Urinary bladder (tissue), 4 donors: Measurements from ENCODE around the gene GNA12. TPM values are rescaled to one million over a fixed set of nuclear protein-coding genes. Genes with fewer than 3 reads are reported as not detected.
A peak's percentile ranks its signal among the peaks of the same experiment; 100 is the strongest.

Experiments used
- DNase-seq: peaks from one replicate; pipeline ENCODE4 v3.0.0-alpha.2; 2015; ENCODE audit errors: extremely low spot score
- H3K27ac ChIP-seq: one replicate; pipeline ENCODE4 v1.5.1; 2013; ENCODE audit warnings: low read depth, mild to moderate bottlenecking, moderate library complexity
- H3K36me3 ChIP-seq: one replicate; pipeline ENCODE4 v1.6.1; 2013; ENCODE audit warnings: mild to moderate bottlenecking, moderate library complexity; ENCODE audit not compliant: insufficient read depth
- H3K4me1 ChIP-seq: one replicate; pipeline ENCODE4 v1.6.1; 2013; ENCODE audit warnings: mild to moderate bottlenecking, moderate library complexity; ENCODE audit not compliant: insufficient read depth
- H3K4me3 ChIP-seq: one replicate; pipeline ENCODE4 v1.5.1; 2013; ENCODE audit warnings: low read depth, low read length
- WGBS: extraction: QIAGEN DNeasy Blood & Tissue Kit; methylation state at CpG from one replicate; pipeline ENCODE4 v1.1.7; 2013; 5-methylcytosine and 5-hydroxymethylcytosine counted together
- polyA plus RNA-seq: library from polyadenylated mRNA; stranded (reverse); fragments of 200-250 nt; gene quantifications from one replicate; pipeline ENCODE4 v1.2.3, GENCODE V29; 2013
- total RNA-seq: library from RNA; depleted of rRNA; stranded (reverse); fragments of >200 nt; gene quantifications from one replicate; pipeline ENCODE4 v1.2.3, GENCODE V29; 2014
- donor health status: healthy with polysubstance abuse.
- donor health status: healthy.

Gene GNA12
- total and polyA plus RNA-seq, 2 donors = 22.1 to 62.6 TPM

GRCh38 chr7:2876031-2876731 is 32.1 kb upstream of the GNA12 start:
- 67% methylated on average over 24 of the region's 24 CpGs for WGBS
- no peak for DNase-seq

GRCh38 chr7:2873686-2874551 is 29.8 kb upstream of the GNA12 start:
- no peak overlapping the region for H3K27ac ChIP-seq
- WGBS = 57% methylated on average over 7 of the region's 7 CpGs

More at GRCh38 chr7:2876031-2876731, 32.1 kb upstream of the GNA12 start:
- Histone ChIP-seq H3K27ac (no peak overlapping the region), H3K36me3 (no peaks in the 10 kb centered on the region), H3K4me3 (no peak overlapping the region), H3K4me1 (no peaks in the 10 kb centered on the region)

GRCh38 chr7:2873146-2873545 is 29.0 kb upstream of the GNA12 start:
- no peak for DNase-seq
- no peak overlapping the region for H3K27ac ChIP-seq
- 66% methylated on average over 10 of the region's 10 CpGs for WGBS
- H3K4me3 ChIP-seq = no peak overlapping the region
- H3K36me3 ChIP-seq = no peaks in the 10 kb centered on the region
- H3K4me1 ChIP-seq = no peaks in the 10 kb centered on the region

More at GRCh38 chr7:2873686-2874551, 29.8 kb upstream of the GNA12 start:
- no peak for DNase-seq
- H3K4me3 ChIP-seq = no peak overlapping the region
- H3K36me3 ChIP-seq = no peaks in the 10 kb centered on the region
- H3K4me1 ChIP-seq = no peaks in the 10 kb centered on the region

GRCh38 chr7:2872296-2872874 is 28.3 kb upstream of the GNA12 start:
- no peak overlapping the region for H3K27ac ChIP-seq
- WGBS = 95% methylated on average over 10 of the region's 10 CpGs
- no peaks in the 10 kb centered on the region for H3K4me1 ChIP-seq
- H3K36me3 ChIP-seq = no peaks in the 10 kb centered on the region
- DNase-seq = no peak
- no peak overlapping the region for H3K4me3 ChIP-seq

GRCh38 chr7:2870471-2870931 is 26.4 kb upstream of the GNA12 start:
- Histone ChIP-seq H3K27ac (no peak overlapping the region), H3K4me1 (no peaks in the 10 kb centered on the region), H3K36me3 (no peaks in the 10 kb centered on the region), H3K4me3 (no peak overlapping the region)
- no peak for DNase-seq
- WGBS = 31% methylated on average over 10 of the region's 10 CpGs

GRCh38 chr7:2869981-2870380 is 25.9 kb upstream of the GNA12 start:
- no peaks in the 10 kb centered on the region for H3K4me1 ChIP-seq
- no peaks in the 10 kb centered on the region for H3K36me3 ChIP-seq
- H3K27ac ChIP-seq = no peak overlapping the region
- WGBS = 90% methylated on average over 15 of the region's 15 CpGs
- no peak overlapping the region for H3K4me3 ChIP-seq
- DNase-seq = no peak

- 31% methylated on average over 3 of the region's 3 CpGs for WGBS
- H3K36me3 ChIP-seq = no peaks in the 10 kb centered on the region
- no peak for DNase-seq
- H3K27ac ChIP-seq = no peak overlapping the region
- no peaks in the 10 kb centered on the region for H3K4me1 ChIP-seq
- no peak overlapping the region for H3K4me3 ChIP-seq
Observed at GRCh38 chr7:2866601-2867000, 22.5 kb upstream of the GNA12 start.

- H3K4me3 ChIP-seq = no peak overlapping the region
- 59% methylated on average over 17 of the region's 17 CpGs for WGBS
- H3K4me1 ChIP-seq = no peaks in the 10 kb centered on the region
- H3K36me3 ChIP-seq = no peaks in the 10 kb centered on the region
- H3K27ac ChIP-seq = no peak overlapping the region
- no peak for DNase-seq
Observed at GRCh38 chr7:2864999-2865670, 21.0 kb upstream of the GNA12 start.

GRCh38 chr7:2864204-2864985 is 20.3 kb upstream of the GNA12 start:
- 90% methylated on average over 12 of the region's 12 CpGs for WGBS
- DNase-seq = no peak
- H3K4me3 ChIP-seq = no peak overlapping the region
- H3K27ac ChIP-seq = peak overlapping the region; percentile 88
- no peaks in the 10 kb centered on the region for H3K36me3 ChIP-seq
- H3K4me1 ChIP-seq = no peaks in the 10 kb centered on the region

GRCh38 chr7:2863461-2864066 is 19.5 kb upstream of the GNA12 start:
- H3K4me3 ChIP-seq = no peak overlapping the region
- DNase-seq = peak; percentile 67
- WGBS = 9% methylated on average over 18 of the region's 18 CpGs
- H3K36me3 ChIP-seq = no peaks in the 10 kb centered on the region
- H3K4me1 ChIP-seq = no peaks in the 10 kb centered on the region
- peak overlapping the region; percentile 88 for H3K27ac ChIP-seq

- Histone ChIP-seq H3K4me3 (no peak overlapping the region), H3K4me1 (no peaks in the 10 kb centered on the region), H3K36me3 (no peaks in the 10 kb centered on the region), H3K27ac (peak overlapping the region; percentile 88)
- DNase-seq = no peak
- 83% methylated on average over 22 of the region's 22 CpGs for WGBS
Observed at GRCh38 chr7:2862831-2863361, 18.8 kb upstream of the GNA12 start.

GRCh38 chr7:2861509-2861908 is 17.4 kb upstream of the GNA12 start:
- WGBS = 97% methylated on average over 4 of the region's 4 CpGs
- Histone ChIP-seq H3K36me3 (no peaks in the 10 kb centered on the region), H3K4me1 (no peaks in the 10 kb centered on the region), H3K27ac (no peak overlapping the region), H3K4me3 (no peak overlapping the region)
- DNase-seq = no peak
